GM19238 (cell line): Measurements from ENCODE around the gene PLAU.
"Not testable (repeated sequence)": the region's sequence is repeated elsewhere in the genome, so short reads cannot be mapped to it uniquely, and the experiment has no call there.

ENCODE experiments used
- DNase-seq: peaks from one replicate; pipeline ENCODE4 v3.0.0; 2011; ENCODE audit warnings: low spot score; ENCODE audit not compliant: insufficient read length

PLAU gene

DNA sequence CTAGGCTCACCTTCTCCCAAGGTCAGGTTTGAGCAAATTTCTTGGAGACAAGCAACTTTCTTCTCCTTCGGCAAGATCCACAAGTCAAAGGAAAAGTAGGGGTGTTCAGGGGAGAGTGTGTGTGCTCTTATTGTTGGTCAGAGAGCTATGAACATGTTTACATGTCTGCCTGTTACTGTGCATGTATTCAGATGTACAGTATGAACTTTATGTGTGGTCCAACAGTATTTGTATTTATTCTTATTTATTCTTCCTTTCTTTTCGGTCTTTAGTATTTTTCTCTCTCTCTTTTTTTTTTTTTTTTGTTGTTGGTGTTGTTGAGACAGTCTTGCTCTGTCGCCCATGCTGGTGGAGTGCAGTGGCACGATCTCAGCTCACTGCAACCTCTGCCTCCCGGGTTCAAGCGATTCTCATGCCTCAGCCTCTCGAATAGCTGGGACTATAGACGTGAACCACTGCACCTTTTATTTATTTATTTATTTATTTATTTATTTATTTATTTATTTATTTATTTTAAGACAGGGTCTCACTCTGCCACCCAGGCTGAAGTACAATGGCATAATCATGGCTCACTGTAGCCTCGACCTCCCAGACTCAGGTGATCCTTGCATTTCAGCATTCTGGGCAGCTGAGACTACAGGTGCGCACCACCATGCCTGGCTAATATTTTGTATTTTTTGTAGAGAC is 38.2 kb downstream of the PLAU start:
- DNase-seq: no peak

DNA sequence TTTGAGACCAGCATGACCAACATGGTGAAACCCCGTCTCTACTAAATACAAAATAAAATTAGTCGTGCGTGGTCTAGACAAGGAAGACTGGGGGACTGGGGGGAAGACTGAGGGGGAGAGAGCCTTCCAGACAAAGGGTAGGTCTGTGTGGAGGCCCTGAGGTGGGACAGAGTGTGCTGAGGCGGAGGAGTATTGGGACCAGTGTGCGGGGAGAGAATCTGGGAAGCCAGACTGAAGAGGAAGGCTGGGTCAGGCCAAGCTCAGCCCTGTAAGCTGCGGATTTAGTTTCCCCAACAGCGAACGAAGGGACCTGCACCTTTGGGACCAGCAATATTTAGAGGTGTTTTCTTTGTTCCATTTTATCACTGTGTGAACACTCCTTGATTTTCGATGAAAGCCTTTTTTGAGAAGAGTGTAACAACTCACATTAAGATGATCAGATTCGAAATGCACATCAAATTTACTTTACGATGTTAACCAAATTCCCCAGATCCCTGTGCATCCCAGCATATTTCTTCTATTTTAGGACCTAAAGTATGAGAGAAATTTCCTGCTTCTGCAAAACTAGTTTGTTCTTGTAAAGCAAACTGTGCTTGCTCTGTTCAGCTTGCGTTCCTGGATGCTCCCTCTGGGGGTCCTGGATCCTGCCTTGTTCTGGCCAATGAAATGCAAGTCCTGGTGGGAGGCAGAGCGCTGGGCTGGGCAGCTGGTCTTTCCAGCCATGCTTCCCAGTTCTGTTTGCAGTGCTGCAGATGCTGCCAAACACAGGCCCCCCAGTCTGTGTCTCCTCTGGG is 39.4 kb downstream of the PLAU start:
- no peak for DNase-seq

DNA sequence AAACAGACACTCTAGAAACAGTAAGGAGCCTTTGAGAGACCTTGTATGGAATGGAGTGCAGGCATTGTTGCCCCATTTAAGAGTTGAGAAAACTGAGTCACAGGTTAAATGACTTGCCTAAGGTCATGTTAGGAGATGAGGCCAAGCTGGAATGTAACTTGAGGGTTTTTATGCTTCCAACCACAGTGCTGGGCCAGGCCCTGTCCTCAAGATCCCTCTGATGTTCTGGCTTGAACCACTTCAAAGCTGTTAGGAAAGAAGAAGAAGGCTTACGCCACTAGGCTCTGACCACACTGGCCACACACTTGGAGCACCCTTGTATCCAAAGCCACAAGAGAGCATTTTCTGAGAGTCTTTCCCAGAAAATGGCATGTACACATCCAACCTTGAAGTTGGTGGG is 42.7 kb downstream of the PLAU start:
- no peak for DNase-seq

DNA sequence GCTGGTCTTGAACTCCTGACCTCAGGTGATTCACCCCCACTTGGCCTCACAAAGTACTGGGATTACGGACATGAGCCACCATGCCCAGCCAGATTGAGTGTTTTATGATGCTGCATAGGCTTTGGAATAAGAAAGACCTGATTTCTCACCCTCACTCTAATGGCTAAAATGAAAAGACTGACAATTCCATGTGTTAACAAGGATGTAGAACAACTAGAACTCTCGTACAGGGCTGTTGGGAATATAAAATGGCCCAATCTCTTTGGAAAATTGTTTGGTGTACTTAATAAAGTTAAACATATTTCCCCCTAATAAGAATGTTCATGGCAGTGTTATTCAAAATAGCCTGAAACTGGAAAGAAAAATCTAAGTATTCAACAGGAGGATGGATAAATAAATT is 43.8 kb downstream of the PLAU start:
- no peak for DNase-seq

DNA sequence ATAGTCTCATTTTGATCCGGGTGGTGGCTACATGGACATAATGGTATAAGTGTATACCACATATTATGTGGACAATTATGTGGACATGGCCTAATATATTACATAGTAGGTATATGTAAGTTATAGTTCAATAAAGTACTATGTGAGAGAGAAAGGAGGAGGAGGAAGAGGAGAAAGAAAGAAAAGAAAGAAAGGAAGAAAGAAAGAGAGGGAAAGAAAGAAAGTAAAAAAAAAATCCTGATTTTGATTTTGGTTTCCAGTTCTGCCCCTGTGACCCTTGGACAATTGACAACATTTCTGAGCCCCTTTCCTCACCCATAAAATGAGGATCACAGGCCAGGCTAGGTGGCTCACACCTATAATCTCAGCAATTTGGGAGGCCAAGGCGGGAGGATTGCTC is 44.8 kb downstream of the PLAU start:
- no peak for DNase-seq

DNA sequence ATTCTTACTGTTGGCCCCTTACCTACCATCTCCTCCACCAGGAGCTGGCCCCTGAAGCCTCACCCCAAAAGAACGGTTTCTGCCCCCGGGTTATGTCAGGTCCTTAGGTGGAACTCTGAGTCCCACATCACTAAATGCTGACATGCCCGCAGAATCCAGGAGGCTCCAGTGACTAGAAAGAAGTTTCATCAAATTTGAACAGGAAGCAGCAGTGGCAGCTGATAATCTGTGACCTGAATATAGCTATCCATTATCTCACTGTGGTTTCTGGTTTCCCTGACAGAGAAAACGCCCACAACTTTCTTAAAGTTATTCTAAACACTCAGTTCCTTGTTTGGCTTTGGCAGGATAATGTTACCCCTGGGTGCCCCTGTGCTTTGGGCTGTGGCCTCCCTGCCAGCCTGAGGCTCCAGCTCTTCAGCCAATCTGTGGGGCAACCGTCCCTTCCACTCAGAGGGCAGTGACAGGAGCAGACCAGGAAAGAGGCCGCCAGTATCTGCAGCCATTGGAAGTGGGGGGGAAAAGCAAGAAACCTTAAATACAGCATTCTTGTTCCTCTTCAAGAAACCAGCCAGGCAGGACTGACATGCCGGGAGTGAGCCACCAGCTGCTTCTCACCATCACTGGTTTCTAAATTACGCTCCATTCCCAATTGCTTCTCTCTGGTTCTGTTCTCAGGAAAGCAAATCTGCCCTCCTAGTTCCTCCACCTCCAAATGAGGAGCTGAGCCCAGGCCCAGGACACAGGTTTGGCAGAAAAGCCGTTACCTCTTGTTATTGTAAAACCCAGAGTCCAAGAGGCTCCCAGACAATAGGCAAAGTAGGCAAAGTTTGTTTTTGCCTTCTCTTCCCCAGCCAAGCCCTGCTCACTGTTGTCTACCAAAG is 45.8 kb downstream of the PLAU start:
- peak; percentile 32 for DNase-seq

DNA sequence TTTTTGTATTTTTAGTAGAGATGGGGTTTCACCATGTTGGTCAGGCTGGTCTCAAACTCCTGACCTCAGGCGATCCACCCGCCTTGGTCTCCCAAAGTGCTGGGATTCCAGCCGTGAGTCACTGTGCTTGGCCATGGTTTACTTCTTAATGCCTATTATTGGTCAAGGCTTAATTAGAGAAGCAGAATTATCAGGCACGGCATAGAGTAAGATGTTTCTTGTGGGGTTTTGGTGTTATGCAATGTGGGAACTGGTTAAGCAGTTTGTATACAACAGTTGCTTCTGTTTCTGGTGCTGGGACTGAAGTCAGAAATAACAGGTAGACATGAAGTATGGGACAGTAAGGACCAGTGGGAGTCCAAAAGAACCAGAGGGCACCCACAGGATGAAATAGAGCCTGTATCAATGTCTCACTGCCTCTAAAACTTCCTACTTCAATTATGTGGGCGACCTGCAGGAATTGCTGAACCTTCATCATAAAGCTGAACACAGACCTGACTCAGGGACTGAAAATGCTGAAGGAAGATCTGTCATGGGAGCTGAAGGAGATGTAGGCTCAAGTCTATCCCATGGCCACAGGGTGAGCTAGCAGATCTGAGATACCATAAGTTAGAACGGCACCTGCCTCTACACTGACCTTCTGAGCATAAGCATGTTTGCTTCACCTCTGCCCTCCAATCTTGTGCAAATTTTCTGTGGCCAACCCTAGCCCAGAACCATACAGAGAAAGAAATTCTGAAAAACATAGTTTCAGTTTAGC is 48.7 kb downstream of the PLAU start:
- DNase-seq: no peak

DNA sequence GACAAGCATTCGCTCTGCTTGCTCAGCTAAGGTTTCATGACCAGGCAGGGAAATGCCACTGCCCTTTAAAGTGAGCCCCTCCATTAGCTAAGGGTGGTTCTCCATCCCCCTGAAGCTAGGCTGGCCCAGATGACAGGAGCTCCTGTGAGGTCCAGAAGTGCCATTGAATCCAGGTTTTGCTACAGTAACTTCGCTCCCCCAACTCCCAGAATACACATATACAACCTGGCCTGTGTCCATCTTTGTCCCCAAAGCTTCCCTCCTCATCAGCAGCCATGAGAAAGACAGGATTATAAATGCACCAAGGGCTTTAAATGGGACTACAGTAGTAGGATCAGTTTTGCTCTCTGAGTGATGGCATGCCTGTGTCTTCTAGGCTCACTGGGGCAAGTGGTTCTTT is 51.5 kb downstream of the PLAU start:
- no peak for DNase-seq

DNA sequence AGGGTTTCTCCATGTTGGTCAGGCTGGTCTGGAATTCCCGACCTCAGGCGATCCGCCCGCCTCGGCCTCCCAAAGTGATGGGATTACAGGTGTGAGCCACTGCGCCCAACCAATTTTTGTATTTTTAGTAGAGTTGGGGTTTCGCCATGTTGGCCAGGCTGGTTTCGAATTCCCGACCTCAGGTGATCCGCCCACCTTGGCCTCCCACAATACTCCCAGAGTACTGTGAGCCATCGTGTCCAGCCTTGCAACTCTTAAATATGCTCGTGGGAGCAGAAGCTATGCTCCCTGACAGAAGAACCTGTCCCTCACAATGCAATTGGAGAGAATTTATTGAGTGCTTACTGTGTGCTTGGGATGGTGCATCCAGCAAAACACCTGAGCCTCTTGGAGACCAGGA is 52.6 kb downstream of the PLAU start:
- not testable (repeated sequence) for DNase-seq

DNA sequence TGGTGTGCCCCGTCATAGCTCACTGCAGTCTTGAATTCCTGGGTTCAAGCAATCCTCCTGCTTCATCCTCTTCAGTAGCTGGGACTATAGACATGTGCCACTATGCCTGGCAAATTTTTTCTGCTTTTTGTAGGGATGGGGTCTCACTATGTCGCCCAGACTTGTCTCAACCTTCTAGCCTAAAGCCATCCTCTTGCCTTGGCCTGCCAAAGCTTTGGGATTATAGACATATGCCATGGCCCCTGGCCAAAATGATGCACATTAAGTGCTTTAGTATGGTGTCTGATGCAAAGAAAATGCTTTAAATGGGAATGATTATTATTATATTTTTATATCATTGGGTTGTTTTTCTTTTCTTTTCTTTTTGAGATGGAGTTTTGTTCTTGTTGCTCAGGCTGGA is 53.8 kb downstream of the PLAU start:
- no peak for DNase-seq

DNA sequence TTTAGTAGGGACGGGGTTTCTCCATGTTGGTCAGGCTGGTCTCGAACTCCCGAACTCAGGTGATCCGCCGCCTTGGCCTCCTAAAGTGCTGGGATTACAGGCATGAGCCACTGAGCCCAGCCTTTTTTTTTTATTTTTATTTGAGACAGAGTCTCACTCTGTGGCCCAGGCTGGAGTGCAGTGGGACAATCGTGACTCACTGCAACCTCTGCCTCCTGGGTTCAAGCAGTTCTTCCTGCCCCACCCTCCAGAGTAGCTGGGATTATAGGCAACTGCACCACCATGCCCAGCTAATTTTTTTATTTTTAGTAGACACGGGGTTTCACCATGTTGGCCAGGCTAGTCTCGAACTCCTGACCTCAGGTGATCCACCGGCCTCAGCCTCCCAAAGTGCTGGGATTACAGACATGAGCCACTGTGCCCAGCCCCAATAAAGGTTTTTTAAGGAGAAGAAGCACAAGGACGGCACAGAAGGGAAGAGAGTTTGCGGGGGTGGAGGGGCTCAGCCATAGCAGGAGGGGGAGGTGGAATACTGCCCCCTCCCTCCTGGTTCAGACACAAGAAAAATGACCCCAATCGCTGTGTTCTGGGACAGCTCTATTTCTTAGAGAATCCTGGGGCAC is 54.4 kb downstream of the PLAU start:
- not testable (repeated sequence) for DNase-seq

DNA sequence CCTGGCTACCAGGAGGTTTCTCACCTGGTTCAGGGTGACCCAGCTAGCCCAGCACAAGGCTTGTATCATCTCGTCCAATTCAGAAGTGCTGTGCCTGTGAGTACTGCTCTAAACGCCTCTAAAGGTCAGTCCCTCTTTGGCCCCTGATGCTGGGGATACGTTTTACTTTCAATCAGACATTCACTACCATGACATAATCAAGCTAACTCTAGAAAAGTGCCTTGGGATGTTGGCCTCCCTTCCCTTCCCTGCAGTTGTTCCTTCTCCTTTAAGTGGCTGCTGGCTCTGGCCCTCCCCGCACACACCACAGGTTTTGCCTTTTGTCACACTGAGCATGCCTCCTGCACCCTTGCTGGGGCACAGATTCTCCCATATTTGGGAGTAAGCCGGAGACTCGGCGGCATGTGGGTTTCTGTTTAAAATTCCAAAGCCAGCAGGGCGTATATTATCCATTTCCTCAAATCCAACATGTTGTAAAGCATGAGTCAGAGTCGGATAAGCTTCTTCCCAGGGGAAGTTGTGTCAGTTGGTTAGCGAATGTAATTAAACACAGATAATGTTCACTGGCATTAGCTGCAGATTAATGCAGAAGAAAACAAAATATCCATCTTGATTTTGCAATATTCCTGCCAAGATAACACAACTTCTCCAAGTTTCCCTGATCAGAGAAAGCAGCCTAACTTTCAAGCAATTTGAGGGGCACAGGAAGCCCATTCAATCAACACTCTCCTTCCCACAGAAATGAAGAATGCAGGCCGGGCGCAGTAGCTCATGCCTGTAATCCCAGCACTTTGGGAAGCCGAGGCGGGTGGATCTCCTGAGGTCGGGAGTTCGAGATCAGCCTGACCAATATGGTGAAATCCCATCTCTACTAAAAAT is 55.2 kb downstream of the PLAU start:
- no peak for DNase-seq

DNA sequence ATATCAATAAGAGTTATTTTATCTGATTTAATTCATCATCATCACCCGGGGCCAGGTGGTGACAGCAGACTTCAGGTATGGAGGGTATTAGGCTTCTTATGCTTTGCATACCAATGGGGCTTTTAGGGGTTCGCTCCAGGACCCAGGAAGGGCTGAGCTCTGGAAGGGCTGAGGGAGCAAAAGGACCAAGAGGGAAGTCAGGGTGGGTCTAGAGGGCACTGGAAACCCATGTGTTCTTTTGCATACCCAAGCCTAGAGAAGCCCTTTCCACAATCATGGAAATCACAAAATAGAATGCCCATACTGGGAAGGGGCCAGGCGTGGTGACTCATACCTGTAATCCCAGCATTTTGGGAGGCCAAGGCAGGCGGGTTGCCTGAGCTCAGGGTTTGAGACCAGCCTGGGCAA is 56.1 kb downstream of the PLAU start:
- DNase-seq: no peak
